Non-pigmented ciliary epithelial cell (primary cell): Measurements from ENCODE around the gene LGR4.

Experiments used
- DNase-seq: peaks from one replicate; pipeline ENCODE4 v3.0.0-alpha.2; 2010; ENCODE audit warnings: low read depth

The LGR4 gene

DNA sequence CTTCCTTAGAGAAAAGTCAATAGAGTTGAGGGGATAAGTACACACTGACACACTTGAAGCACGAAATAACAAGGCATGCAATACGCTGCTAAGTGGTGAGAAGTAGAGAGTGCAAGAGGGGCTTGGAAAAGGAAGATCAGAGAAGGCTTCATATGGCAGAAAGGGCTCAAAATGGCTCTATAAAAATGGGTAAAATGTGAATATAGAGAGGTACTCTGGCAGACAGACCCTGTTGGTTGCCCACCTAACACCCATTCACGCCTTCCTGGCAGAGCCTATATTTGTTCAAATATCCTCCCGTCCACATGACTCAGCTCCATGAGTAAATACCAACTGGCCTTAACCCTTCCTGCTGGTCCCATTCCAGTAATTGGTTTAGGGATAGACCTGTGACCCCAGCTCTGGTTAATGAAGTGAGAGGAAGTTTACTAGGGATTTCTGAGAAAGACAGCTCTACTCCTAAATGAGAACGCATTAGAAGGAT, 70.7 kb downstream of the LGR4 start:
- DNase-seq, result no peak

DNA sequence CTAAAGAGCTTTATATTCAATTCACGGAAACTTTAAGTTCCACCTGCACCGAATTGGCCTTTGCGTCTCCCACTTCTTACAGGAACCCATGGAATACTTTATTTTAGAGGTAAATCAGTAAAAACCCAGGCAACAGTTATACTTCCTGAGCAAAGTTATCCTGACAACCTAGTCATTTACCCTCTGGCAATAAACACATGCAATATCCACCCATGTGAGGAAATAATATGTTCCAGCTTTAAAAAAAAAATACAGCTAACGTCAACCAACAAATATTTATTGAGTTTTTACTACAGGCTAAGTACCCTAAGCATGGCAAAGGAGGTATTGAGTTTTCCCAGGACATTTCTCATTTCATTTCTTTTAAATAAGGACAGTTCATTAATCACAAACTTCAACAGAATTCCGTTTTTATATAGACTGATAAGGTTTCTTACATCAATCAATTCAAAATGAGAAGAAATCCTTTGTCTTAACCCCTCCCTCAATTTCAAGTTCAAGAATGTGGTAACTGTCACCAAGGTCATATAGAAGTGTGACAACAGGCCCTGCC, 71.2 kb downstream of the LGR4 start:
- DNase-seq, result no peak

DNA sequence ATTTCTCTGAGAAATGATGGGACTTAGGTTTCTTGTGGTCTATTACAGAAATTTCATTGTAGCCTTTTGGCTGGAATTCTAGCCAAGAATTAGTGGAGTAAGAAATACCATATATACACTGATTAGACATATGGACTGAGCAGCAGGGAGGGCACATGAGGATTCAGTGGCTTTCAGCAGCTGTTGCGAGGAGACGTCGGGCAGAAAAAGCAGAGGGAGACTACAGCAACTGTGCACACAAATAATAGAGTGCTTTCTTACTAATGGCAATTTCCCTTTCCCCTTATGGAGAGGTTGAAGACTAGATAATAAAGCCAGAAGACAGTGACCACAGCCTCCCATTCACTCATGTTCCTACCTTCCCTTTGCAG, 74.2 kb downstream of the LGR4 start:
- DNase-seq, result no peak

- DNase-seq, result no peak
These were observed 74.8 kb downstream of the LGR4 start for GRCh38 chr11:27397624-27398399.

- no peak for DNase-seq
These were observed 76.2 kb downstream of the LGR4 start for GRCh38 chr11:27396259-27396839.

- no peak for DNase-seq
These were observed 76.9 kb downstream of the LGR4 start for GRCh38 chr11:27395556-27396258.

GRCh38 chr11:27394781-27395228, 77.8 kb downstream of the LGR4 start:
- no peak for DNase-seq

GRCh38 chr11:27392278-27393114, 80.1 kb downstream of the LGR4 start:
- peak; percentile 78 for DNase-seq

DNA sequence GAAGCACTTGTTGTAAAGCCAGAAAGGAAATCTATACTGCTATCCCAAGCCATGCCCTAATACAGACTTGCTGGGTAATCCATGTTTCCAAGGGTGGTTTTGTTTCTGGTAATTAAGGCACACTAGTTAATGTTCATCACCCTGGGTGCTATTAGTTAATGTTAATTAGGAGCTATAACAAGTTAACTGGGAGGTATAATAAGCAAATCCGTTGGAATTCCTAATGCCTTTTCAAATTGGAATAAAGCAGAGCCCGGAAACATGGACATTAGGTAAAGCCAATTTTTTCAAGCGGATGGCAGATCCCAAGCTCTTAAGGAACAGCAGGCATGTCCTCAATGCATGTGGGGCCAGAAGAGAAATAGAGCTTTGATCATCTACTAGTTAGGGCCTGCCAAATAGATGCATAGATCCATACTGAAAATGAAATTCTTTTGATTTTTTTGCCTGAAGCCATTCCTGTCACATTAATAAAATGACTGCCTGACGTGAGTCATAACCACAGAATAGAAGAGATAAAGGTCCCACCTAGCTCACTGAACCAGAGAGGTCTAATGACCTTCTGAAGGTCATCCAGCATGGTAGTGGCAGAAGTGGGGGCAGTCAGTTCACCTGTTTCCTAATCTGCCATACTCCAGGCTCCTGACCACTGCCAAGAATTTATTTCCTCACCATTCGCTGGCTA, 81.1 kb downstream of the LGR4 start:
- DNase-seq, result no peak

DNA sequence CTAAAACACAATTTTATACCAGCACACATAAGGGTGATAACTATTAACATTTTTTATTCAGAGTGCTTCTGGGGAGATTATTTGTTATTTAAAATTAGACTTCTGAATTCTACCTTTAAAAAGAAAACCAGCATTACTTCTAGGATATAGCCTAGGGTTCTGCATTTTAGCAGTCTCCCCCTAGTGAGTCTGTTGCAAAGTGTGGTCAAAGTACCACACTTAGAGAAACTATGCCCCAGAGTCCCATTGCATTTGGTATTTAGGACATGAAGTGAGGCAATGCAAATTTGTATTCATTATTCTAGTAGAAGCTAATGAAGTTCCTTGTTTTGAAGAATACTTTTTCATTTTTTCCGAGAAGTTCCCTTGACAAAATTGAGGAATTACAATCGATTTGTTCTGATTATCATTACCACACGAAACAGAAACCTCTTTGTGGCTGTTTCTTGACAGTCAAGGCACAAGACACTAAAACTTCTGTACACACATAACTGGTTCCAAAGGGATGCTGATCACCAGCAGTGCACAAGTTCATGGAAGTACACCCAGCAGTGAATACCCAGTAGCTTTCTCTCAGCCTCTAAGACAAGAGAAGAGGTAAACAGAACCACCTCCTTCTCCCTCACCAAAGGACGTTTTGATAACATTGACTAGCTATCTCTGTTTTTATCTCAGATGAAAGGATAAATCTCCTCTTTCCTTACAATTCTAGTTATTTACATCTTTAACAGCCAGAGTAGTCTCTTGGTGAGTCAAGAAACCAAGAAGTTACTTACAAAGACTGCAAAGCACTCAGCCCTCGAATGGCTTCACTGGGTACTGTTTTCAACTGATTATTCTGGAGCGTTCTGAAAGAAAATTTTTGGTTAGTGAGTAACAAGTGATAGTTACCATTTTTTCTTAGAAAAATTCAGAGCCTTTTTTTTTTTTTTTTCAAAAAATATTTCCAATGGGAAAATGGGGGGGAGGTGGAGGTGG, 82.0 kb downstream of the LGR4 start:
- peak; percentile 58 for DNase-seq

DNA sequence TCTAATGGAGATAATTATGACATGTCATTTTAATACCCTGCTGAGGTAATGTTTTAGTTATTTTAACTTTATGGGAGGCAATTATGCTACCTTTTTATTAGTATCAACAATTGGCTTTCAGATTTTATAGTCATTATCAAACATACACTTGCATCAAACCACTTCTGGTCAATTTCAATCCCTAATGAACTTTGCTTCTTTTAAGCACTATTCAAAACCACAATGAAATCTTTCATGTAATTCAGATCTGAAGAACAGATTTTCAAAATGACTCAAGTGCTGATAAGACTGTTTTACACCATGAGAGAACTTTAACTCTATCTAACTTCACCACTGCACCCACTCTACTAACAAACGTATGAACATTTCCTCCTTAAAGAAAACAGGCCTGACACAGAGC, 83.7 kb downstream of the LGR4 start:
- no peak for DNase-seq

DNA sequence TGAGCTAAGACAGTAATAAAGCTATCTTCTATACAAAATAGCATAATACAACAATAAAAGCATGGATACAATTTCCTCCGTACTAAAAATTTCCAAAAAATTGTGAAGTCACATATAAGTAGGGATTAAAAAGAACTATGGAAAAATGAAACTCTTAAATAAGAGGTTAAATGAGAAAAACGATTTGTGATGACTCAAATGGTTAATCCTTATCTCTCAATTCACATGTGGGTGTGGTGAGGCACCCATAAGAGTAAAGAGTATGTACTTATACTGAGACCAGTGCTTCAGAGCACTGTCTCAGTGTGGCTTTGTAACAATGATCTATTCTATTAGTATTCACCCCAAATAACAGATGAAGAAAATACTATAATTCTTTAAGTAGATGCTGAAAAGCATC, 84.6 kb downstream of the LGR4 start:
- no peak for DNase-seq

- DNase-seq, result no peak
These were observed 85.2 kb downstream of the LGR4 start for GRCh38 chr11:27387362-27387761.

- no peak for DNase-seq
These were observed 86.3 kb downstream of the LGR4 start for GRCh38 chr11:27386181-27386845.

- DNase-seq, result peak; percentile 80
These were observed 87.3 kb downstream of the LGR4 start for GRCh38 chr11:27385245-27385644.

DNA sequence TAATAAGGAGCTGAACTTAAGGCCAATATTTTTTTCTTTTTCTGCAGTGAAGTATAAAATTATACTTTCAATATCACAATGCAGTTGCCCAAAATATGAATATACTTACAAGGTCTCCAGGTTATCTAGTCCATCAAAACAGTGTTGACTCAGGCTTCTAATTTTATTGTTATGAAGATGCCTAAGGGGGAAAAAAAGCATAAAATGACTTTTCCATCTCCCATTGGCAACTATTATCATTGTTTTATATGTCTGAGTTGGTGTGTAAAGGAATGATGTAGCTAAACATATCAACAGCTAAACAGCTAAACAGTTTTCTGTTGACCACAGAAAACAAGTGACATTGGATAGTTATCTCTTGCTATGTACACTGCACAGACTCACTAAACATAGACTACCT, 88.4 kb downstream of the LGR4 start:
- no peak for DNase-seq

DNA sequence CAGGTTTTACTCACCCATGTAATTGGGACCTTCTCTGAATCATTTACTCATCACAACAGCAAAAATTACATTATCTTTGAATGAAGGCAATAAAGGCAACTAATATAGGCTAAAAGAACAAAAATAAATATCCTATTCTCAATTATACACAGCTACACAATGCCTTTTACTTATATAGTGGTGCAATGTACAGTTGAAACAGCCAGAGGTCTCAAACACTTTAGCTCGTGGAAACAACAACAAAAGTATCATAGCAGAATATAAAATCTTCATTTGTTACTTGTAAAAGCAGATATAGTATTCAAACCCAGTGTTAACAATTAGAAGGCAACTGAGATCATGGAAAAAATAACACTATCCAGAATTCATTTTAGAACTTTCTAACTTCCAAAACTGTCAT, 88.9 kb downstream of the LGR4 start:
- DNase-seq, result no peak

DNA sequence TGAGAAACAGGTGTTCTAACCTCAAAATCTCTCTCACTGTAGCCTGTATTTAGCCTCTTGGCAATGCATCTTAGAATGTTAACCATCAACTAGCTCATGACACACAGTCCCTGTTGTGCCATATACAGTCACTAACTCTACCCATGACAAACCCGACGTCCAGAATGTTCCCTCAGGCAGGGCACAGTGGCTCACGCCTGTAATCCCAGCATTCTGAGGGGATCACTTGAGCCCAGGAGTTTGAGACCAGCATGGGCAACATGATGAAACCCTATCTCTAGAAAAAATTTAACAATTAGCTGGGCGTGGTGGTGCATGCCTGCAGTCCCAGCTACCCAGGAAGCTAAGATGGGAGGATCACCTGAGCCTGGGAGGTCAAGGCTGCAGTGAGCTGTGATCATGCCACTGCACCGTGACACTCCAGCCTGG, 91.3 kb downstream of the LGR4 start:
- no peak for DNase-seq

GRCh38 chr11:27380771-27381170, 91.8 kb downstream of the LGR4 start:
- no peak for DNase-seq
